Subcutaneous adipose tissue (tissue), 4 donors: ENCODE results near the gene IGSF21. TPM values are rescaled to one million over a fixed set of nuclear protein-coding genes. Genes with fewer than 3 reads are reported as not detected.

Experiments used
- CTCF ChIP-seq: fragments of 450-650 bp; IDR thresholded peaks from one replicate; pipeline ENCODE4 v1.5.1; 2016; ENCODE audit warnings: low read depth, mild to moderate bottlenecking, control low read depth, antibody characterized with exemption, moderate library complexity
- total RNA-seq, 4 donors: library from RNA; depleted of rRNA; stranded (reverse); fragments of >200 nt; gene quantifications; one replicate each; pipeline ENCODE4 v1.1.0, GENCODE V29; 2016

Gene IGSF21
- total RNA-seq, 4 donors from 2014 or later: 0.98 to 12.6 (median 4.4) TPM; not detected in 1

GRCh38 chr1:18302788-18303413, 195.3 kb downstream of the IGSF21 start:
- no peak for TF ChIP-seq CTCF

GRCh38 chr1:18304151-18304869, 196.7 kb downstream of the IGSF21 start:
- TF ChIP-seq CTCF: no peak

GRCh38 chr1:18305182-18305795, 197.7 kb downstream of the IGSF21 start:
- TF ChIP-seq CTCF: no peak

GRCh38 chr1:18307329-18307898, 199.8 kb downstream of the IGSF21 start:
- TF ChIP-seq CTCF: no peak

GRCh38 chr1:18309552-18310155, 202.1 kb downstream of the IGSF21 start:
- no peak for TF ChIP-seq CTCF

- no peak for TF ChIP-seq CTCF
These were observed 205.4 kb downstream of the IGSF21 start for GRCh38 chr1:18312961-18313360.

- TF ChIP-seq CTCF: no peak
These were observed 205.9 kb downstream of the IGSF21 start for GRCh38 chr1:18313523-18313922.
